GM10266 (cell line): Measurements from ENCODE around the gene CPTP.

ENCODE experiments used
- DNase-seq: peaks from one replicate; pipeline ENCODE4 v3.0.0; 2012; ENCODE audit errors: extremely low spot score
- TF ChIP-seq, protein P1 (sequence below): IDR thresholded peaks from 2 replicates; pipeline ENCODE4 v1.5.1; 2012; ENCODE audit warnings: mild to moderate bottlenecking, low read depth; ENCODE audit not compliant: control insufficient read depth, insufficient read depth; ENCODE audit errors: missing control alignments

CPTP gene

DNA sequence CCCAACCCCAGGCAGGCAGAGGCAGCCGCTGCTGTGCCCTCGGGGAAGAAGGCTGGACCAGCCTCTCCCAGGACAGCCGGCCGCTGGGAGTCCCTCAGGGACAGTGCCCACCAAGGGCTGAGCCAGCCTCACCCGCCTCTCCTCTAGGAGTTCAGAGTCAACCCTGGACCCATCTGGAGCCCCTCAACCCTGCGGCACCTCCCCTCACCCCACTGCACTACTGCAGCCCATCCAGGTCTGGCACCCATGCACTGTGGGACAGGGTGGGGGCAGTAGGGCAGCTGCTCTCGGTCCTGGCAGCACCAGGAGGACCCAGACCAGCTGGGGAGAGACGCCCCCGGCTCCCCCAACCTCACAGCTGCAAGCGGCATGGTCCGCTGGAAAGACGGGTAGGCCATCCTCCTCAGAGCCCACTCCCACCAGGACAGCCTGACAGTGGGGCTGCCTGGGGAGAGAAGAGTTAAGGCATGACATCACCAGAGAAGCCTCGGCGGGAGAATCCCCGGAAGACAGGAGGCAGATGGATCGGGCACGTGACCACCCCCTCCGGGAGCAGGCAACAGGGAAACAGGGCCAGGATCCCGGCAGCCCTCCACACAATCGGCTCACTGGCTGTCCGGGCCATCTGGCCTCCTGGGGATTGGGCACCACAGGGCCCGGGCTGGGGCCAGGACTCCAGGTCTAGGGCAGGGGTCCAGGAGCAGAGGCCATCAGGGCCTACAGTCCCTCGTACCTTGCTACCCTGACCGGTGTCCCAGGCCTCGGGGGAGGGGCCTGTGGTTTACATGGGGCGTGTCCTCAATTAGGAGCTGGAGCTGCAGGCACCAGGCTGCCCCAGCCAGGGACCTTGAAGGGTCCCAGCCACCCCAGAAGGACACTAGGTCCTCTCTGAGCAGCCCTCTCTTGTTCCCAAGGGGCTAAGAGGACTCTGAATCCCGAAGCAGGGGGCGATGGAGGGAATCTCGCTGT, 20.0 kb upstream of the CPTP start:
- no peak for DNase-seq
- TF ChIP-seq, protein P1, sequence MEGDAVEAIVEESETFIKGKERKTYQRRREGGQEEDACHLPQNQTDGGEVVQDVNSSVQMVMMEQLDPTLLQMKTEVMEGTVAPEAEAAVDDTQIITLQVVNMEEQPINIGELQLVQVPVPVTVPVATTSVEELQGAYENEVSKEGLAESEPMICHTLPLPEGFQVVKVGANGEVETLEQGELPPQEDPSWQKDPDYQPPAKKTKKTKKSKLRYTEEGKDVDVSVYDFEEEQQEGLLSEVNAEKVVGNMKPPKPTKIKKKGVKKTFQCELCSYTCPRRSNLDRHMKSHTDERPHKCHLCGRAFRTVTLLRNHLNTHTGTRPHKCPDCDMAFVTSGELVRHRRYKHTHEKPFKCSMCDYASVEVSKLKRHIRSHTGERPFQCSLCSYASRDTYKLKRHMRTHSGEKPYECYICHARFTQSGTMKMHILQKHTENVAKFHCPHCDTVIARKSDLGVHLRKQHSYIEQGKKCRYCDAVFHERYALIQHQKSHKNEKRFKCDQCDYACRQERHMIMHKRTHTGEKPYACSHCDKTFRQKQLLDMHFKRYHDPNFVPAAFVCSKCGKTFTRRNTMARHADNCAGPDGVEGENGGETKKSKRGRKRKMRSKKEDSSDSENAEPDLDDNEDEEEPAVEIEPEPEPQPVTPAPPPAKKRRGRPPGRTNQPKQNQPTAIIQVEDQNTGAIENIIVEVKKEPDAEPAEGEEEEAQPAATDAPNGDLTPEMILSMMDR: no peak

GRCh38 chr1:1305300-1306069, 19.1 kb upstream of the CPTP start:
- peak; percentile 85 for DNase-seq
- TF ChIP-seq, protein P1: peak; percentile 42

- no peak for DNase-seq
- TF ChIP-seq, protein P1: peak; percentile 44
These were observed 18.4 kb upstream of the CPTP start for GRCh38 chr1:1306070-1306660.

GRCh38 chr1:1306661-1307260, 17.8 kb upstream of the CPTP start:
- no peak for DNase-seq

DNA sequence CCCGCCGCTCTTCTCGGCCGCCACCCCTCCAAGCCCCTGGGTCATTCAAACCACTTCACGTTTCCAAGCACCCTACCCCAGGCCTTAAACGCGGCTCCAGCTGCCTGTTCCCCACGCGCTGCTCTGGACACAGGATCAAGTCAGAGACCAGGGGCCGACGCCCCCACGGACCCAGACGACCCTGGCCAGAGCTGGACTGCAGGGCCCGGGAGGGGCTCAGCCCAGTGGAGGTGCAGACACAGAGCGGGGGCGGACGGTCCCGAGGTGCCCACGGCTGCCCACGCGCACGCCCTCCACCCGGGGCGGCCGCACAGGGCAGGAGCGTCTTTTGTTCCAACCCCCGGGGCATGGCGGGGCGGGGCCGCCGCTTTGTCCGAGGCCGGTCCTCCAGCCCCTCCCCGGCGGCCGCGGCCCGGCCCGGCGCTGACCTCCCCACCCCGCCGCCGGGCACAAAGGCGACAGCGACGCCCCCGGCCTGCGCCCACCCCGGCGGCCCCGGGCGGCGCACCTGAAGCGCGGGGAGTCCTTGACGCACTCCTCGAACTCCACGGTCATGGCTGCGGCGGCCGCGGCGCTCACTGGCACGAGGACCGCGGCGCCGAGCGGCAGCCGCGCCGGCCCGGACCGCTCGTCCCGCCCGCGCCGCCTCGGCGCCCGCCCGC, 17.2 kb upstream of the CPTP start:
- TF ChIP-seq, protein P1: no peak
- no peak for DNase-seq

More at GRCh38 chr1:1306661-1307260, 17.8 kb upstream of the CPTP start:
- TF ChIP-seq, protein P1: no peak

- peak; percentile 100 for DNase-seq
- TF ChIP-seq, protein P1: peak; percentile 16
These were observed 16.5 kb upstream of the CPTP start, which contains the start of the genes ACAP3 and PUSL1 for GRCh38 chr1:1307923-1308755. Gene ACAP3 (minus strand): TSS chr1:1307930. CDS start chr1:1307815, 115 bp downstream. Gene PUSL1 (plus strand): TSS chr1:1308597. CDS start chr1:1308644, 47 bp downstream.
